HS-5 (cell line): Measurements from ENCODE around the gene JARID2.

Experiments used
- DNase-seq: peaks from one replicate; pipeline ENCODE4 v3.0.0-alpha.2; 2012; ENCODE audit warnings: low read depth

The JARID2 gene

GRCh38 chr6:15442467-15442866, 196.6 kb downstream of the JARID2 start:
- no peak for DNase-seq

GRCh38 chr6:15443119-15443830, 197.4 kb downstream of the JARID2 start:
- peak; percentile 78 for DNase-seq

- DNase-seq, result no peak
These were observed 198.3 kb downstream of the JARID2 start for GRCh38 chr6:15444081-15444731.

- no peak for DNase-seq
These were observed 199.0 kb downstream of the JARID2 start for GRCh38 chr6:15444881-15445280.

- no peak for DNase-seq
These were observed 201.8 kb downstream of the JARID2 start for GRCh38 chr6:15447546-15448267.

- no peak for DNase-seq
These were observed 203.1 kb downstream of the JARID2 start for GRCh38 chr6:15449011-15449410.

GRCh38 chr6:15451738-15452137, 205.9 kb downstream of the JARID2 start:
- no peak for DNase-seq

GRCh38 chr6:15452182-15452941, 206.5 kb downstream of the JARID2 start:
- no peak for DNase-seq

- DNase-seq, result no peak
These were observed 207.3 kb downstream of the JARID2 start for GRCh38 chr6:15453186-15453585.

- DNase-seq, result no peak
These were observed 207.8 kb downstream of the JARID2 start for GRCh38 chr6:15453622-15454021.

GRCh38 chr6:15456422-15456821, 210.6 kb downstream of the JARID2 start:
- DNase-seq, result no peak

- DNase-seq, result no peak
These were observed 211.3 kb downstream of the JARID2 start for GRCh38 chr6:15457121-15457650.

- no peak for DNase-seq
These were observed 212.2 kb downstream of the JARID2 start for GRCh38 chr6:15458021-15458459.

- DNase-seq, result no peak
These were observed 214.3 kb downstream of the JARID2 start for GRCh38 chr6:15460110-15460727.

GRCh38 chr6:15461127-15461944, 215.5 kb downstream of the JARID2 start:
- no peak for DNase-seq

- no peak for DNase-seq
These were observed 216.4 kb downstream of the JARID2 start for GRCh38 chr6:15462256-15462655.

GRCh38 chr6:15462717-15463525, 217.1 kb downstream of the JARID2 start:
- DNase-seq, result no peak

- no peak for DNase-seq
These were observed 218.4 kb downstream of the JARID2 start for GRCh38 chr6:15464211-15464725.

- no peak for DNase-seq
These were observed 219.3 kb downstream of the JARID2 start for GRCh38 chr6:15465212-15465611.

- no peak for DNase-seq
These were observed 224.9 kb downstream of the JARID2 start for GRCh38 chr6:15470746-15471145.
